ENCODE measurements around the gene RLN2. TPM values are rescaled to one million over a fixed set of nuclear protein-coding genes. Genes with fewer than 3 reads are reported as not detected.

Gene RLN2
- total RNA-seq, 4 donors from 2014 or later: 1.3 TPM; not detected in 3

DNA sequence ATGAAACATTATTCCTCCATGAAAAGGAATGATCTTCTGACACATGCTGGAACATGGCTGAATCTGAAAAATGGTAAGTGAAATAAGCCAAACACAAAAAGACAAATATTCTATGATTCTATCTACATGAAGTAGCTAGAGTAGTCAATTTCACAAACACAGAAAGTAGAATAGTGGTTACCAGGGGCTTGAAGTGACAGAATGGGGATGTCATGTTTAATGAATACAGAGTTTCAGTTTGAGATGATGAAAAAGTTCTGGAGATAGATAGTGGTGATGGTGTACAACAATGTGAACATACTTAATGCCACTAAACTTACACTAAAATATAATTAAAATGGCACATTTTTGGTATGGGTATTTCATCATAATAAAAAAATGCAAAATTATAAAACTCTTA is 18.3 kb downstream of the RLN2 start:
- no peaks in the 10 kb centered on the region for H3K9me3 ChIP-seq
- H3K27me3 ChIP-seq: no peaks in the 10 kb centered on the region
- no peaks in the 10 kb centered on the region for H3K4me1 ChIP-seq
- H3K27ac ChIP-seq: no peak overlapping the region
- no peaks in the 10 kb centered on the region for H3K36me3 ChIP-seq
- TF ChIP-seq, protein P1, sequence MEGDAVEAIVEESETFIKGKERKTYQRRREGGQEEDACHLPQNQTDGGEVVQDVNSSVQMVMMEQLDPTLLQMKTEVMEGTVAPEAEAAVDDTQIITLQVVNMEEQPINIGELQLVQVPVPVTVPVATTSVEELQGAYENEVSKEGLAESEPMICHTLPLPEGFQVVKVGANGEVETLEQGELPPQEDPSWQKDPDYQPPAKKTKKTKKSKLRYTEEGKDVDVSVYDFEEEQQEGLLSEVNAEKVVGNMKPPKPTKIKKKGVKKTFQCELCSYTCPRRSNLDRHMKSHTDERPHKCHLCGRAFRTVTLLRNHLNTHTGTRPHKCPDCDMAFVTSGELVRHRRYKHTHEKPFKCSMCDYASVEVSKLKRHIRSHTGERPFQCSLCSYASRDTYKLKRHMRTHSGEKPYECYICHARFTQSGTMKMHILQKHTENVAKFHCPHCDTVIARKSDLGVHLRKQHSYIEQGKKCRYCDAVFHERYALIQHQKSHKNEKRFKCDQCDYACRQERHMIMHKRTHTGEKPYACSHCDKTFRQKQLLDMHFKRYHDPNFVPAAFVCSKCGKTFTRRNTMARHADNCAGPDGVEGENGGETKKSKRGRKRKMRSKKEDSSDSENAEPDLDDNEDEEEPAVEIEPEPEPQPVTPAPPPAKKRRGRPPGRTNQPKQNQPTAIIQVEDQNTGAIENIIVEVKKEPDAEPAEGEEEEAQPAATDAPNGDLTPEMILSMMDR (IDR thresholded peaks at IDR 0.05): no peak
- no peak for TF ChIP-seq POLR2A (IDR thresholded peaks at IDR 0.05)
- no peak overlapping the region for H3K4me3 ChIP-seq
- no peak for DNase-seq
- intact Hi-C loops (cut with DNase I; ENCODE audit: low total_unique reads): no loop called here

- no peaks in the 10 kb centered on the region for H3K27me3 ChIP-seq
- TF ChIP-seq, protein P1 (IDR thresholded peaks at IDR 0.05): no peak
- no peak for TF ChIP-seq POLR2A (IDR thresholded peaks at IDR 0.05)
- no peak for DNase-seq
- no peaks in the 10 kb centered on the region for H3K9me3 ChIP-seq
- H3K36me3 ChIP-seq: no peaks in the 10 kb centered on the region
- no peaks in the 10 kb centered on the region for H3K4me1 ChIP-seq
- intact Hi-C loops (cut with DNase I; ENCODE audit: low total_unique reads): no loop called here
- H3K4me3 ChIP-seq: no peak overlapping the region
- no peak overlapping the region for H3K27ac ChIP-seq
These were observed 26.0 kb downstream of the RLN2 start for GRCh38 chr9:5278486-5278885.

GRCh38 chr9:5274770-5275169 is 29.7 kb downstream of the RLN2 start:
- DNase-seq: no peak
- Histone ChIP-seq H3K9me3 (no peaks in the 10 kb centered on the region), H3K27ac (no peak overlapping the region), H3K4me1 (no peaks in the 10 kb centered on the region), H3K27me3 (no peaks in the 10 kb centered on the region), H3K4me3 (no peak overlapping the region), H3K36me3 (no peaks in the 10 kb centered on the region)
- intact Hi-C loops (cut with DNase I; ENCODE audit: low total_unique reads): no loop called here
- TF ChIP-seq POLR2A (IDR thresholded peaks at IDR 0.05): no peak
- TF ChIP-seq, protein P1 (IDR thresholded peaks at IDR 0.05): no peak

GRCh38 chr9:5269249-5269715 is 35.2 kb downstream of the RLN2 start:
- Histone ChIP-seq H3K27ac (no peak overlapping the region), H3K4me3 (no peak overlapping the region), H3K36me3 (no peaks in the 10 kb centered on the region), H3K9me3 (no peaks in the 10 kb centered on the region), H3K4me1 (no peaks in the 10 kb centered on the region), H3K27me3 (no peaks in the 10 kb centered on the region)
- no peak for TF ChIP-seq POLR2A (IDR thresholded peaks at IDR 0.05)
- TF ChIP-seq, protein P1 (IDR thresholded peaks at IDR 0.05): no peak
- no peak for DNase-seq
- intact Hi-C loops (cut with DNase I; ENCODE audit: low total_unique reads): no loop called here

- intact Hi-C loops (cut with DNase I; ENCODE audit: low total_unique reads): no loop called here
- Histone ChIP-seq H3K36me3 (no peaks in the 10 kb centered on the region), H3K27ac (no peak overlapping the region), H3K4me3 (no peak overlapping the region), H3K4me1 (no peaks in the 10 kb centered on the region), H3K27me3 (no peaks in the 10 kb centered on the region), H3K9me3 (no peaks in the 10 kb centered on the region)
- no peak for DNase-seq
- TF ChIP-seq POLR2A (IDR thresholded peaks at IDR 0.05): no peak
- TF ChIP-seq, protein P1 (IDR thresholded peaks at IDR 0.05): no peak
These were observed 38.6 kb downstream of the RLN2 start for GRCh38 chr9:5265939-5266338.

Data from uterus (tissue), 4 donors.